Chondrocyte (in vitro differentiated cells): ENCODE measurements around the gene AP5S1. TPM values are rescaled to one million over a fixed set of nuclear protein-coding genes. Genes with fewer than 3 reads are reported as not detected.
"Not testable (repeated sequence)": the region's sequence is repeated elsewhere in the genome, so short reads cannot be mapped to it uniquely, and the experiment has no call there.

Experiments
- DNase-seq: peaks from one replicate; pipeline ENCODE4 v3.0.0; 2021; ENCODE audit warnings: mixed read lengths, low spot score
- H3K27ac Mint-ChIP-seq: one replicate; pipeline ENCODE4 v1.8.0; 2021; ENCODE audit warnings: mild to moderate bottlenecking, moderate library complexity, mixed read lengths; ENCODE audit not compliant: unreplicated experiment
- H3K27me3 Mint-ChIP-seq: 2 replicates; pipeline ENCODE4 v1.8.0; 2021; ENCODE audit warnings: low read depth, mixed read lengths
- H3K36me3 Mint-ChIP-seq: 2 replicates; pipeline ENCODE4 v1.8.0; 2021; ENCODE audit warnings: low read depth, mixed read lengths
- H3K4me1 Mint-ChIP-seq: 2 replicates; pipeline ENCODE4 v1.8.0; 2021; ENCODE audit warnings: low read depth, mild to moderate bottlenecking, mixed read lengths
- H3K4me3 Mint-ChIP-seq: one replicate; pipeline ENCODE4 v1.8.0; 2021; ENCODE audit warnings: mild to moderate bottlenecking, moderate library complexity, mixed read lengths; ENCODE audit not compliant: unreplicated experiment
- H3K9me3 Mint-ChIP-seq: 2 replicates; pipeline ENCODE4 v1.8.0; 2021; ENCODE audit warnings: low read depth, mixed read lengths
- total RNA-seq: library from RNA; stranded (reverse); gene quantifications from 3 replicates; pipeline ENCODE4 v1.2.1, GENCODE V29; 2021
- TF ChIP-seq, protein P1 (sequence below): fragments of 200-600 bp; sonication (generic); IDR thresholded peaks from 2 replicates; pipeline ENCODE4 v1.5.0; 2021; ENCODE audit warnings: antibody characterized with exemption, mild to moderate bottlenecking, moderate library complexity

AP5S1 gene
- total RNA-seq, 1 donor from 2014 or later: 17.9 TPM

DNA sequence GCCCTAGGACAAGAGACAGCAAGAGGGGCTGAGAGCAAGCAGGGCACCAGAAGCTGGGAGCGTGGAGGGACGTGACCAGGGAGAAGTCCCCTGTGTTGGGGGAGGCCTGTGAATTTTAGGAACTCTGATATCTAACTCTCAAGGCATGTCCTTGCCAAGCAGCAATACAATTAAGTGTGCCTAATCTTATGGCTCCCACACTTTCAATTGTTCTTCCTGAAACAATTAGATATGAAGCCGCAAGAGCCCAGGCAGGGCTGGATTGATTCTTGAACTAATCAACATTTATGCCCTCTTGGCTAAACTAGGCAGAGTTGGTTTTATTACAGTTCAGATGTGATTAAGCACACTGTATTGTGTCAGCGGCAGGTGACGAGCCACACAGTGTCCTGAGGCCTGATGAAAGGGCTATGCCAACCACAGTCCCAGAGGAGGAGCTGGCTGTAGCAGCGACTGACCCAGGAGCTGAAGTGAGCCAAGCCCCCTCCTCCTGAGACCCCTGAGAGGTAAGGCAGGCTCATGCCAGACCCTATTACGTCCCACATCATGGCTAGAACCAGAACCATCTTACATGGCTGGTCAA, 22.1 kb downstream of the AP5S1 start:
- Mint-ChIP-seq H3K27ac (no peak overlapping the region), H3K9me3 (no peaks in the 10 kb centered on the region), H3K36me3 (peaks cover 3% of the 10 kb centered on the region), H3K4me1 (peaks cover 9% of the 10 kb centered on the region), H3K27me3 (no peaks in the 10 kb centered on the region), H3K4me3 (no peak overlapping the region)
- DNase-seq: no peak
- TF ChIP-seq, protein P1, sequence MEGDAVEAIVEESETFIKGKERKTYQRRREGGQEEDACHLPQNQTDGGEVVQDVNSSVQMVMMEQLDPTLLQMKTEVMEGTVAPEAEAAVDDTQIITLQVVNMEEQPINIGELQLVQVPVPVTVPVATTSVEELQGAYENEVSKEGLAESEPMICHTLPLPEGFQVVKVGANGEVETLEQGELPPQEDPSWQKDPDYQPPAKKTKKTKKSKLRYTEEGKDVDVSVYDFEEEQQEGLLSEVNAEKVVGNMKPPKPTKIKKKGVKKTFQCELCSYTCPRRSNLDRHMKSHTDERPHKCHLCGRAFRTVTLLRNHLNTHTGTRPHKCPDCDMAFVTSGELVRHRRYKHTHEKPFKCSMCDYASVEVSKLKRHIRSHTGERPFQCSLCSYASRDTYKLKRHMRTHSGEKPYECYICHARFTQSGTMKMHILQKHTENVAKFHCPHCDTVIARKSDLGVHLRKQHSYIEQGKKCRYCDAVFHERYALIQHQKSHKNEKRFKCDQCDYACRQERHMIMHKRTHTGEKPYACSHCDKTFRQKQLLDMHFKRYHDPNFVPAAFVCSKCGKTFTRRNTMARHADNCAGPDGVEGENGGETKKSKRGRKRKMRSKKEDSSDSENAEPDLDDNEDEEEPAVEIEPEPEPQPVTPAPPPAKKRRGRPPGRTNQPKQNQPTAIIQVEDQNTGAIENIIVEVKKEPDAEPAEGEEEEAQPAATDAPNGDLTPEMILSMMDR: no peak

DNA sequence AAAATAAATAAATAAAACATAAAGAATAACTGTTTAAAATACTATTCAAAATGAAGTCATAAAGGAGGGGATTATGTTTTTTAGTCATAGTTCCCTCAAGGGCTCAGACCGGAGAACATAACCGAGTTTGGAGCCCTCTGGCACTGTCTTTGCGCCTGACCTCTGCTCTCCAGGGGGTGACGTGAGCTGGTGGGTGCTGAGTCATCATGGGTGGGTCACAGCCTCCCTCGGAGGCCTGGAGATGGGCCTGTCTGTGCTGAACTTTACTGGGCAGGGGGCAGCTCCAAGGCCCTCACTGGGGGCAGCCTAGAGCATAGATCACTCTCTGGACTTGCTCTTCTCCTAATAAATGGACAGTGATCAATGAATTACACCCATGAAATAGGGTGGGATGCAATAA, 23.1 kb downstream of the AP5S1 start:
- Mint-ChIP-seq H3K4me3 (no peak overlapping the region), H3K27me3 (no peaks in the 10 kb centered on the region), H3K36me3 (peaks cover 3% of the 10 kb centered on the region), H3K9me3 (no peaks in the 10 kb centered on the region), H3K27ac (no peak overlapping the region), H3K4me1 (peaks cover 18% of the 10 kb centered on the region)
- TF ChIP-seq, protein P1: no peak
- DNase-seq: no peak

DNA sequence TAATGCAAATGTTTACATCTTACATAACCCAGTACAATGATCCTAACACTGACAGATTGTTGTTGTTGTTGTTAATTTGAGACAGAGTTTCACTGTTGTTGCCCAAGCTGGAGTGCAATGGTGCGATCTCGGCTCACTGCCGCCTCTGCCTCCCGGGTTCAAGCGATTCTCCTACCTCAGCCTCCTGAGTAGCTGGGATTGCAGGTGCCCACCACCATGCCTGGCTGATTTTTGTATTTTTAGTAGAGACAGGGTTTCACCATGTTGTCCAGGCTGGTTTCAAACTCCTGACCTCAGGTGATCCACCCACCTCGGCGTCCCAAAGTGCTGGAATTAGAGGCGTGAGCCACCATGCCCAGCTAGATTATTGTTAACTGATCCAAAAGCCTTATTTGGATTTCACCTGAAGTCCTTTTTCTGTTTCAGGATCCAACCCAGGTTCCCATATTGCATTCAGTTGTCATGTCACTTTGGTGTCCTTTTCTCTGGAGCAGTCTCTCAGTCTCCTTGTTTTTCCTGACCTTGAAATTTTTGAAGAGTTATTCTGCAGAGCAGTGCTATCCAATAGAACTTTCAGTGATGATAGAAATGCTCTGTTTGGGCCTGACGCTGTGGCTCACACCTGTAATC, 23.8 kb downstream of the AP5S1 start:
- not testable (repeated sequence) for H3K9me3 Mint-ChIP-seq, DNase-seq, H3K27me3 Mint-ChIP-seq, H3K4me3 Mint-ChIP-seq, H3K36me3 Mint-ChIP-seq, H3K27ac Mint-ChIP-seq
- peaks cover 24% of the 10 kb centered on the region for H3K4me1 Mint-ChIP-seq

DNA sequence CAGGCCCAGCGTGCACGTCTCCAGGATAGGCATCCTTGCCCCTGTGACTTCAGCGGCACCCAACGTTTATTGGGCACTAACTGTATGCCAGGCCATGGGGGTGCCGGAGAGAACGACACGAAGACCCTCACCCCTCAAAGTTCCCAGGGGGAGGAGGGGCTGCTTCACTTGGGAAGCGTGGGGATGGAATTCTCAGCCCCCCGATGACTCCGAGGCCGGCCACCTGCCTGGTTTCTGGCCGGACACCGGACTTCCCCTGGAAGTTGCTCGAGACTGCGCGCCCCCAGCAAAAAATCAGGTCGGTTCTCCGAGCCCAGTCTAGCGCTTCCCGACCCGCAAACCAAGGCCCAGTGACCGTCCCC, 26.0 kb downstream of the AP5S1 start:
- Mint-ChIP-seq H3K27me3 (no peaks in the 10 kb centered on the region), H3K9me3 (no peaks in the 10 kb centered on the region), H3K36me3 (peaks cover 2% of the 10 kb centered on the region), H3K4me1 (peaks cover 24% of the 10 kb centered on the region), H3K4me3 (peak overlapping the region; percentile 79), H3K27ac (peak overlapping the region; percentile 49)
- TF ChIP-seq, protein P1: no peak
- DNase-seq: no peak

DNA sequence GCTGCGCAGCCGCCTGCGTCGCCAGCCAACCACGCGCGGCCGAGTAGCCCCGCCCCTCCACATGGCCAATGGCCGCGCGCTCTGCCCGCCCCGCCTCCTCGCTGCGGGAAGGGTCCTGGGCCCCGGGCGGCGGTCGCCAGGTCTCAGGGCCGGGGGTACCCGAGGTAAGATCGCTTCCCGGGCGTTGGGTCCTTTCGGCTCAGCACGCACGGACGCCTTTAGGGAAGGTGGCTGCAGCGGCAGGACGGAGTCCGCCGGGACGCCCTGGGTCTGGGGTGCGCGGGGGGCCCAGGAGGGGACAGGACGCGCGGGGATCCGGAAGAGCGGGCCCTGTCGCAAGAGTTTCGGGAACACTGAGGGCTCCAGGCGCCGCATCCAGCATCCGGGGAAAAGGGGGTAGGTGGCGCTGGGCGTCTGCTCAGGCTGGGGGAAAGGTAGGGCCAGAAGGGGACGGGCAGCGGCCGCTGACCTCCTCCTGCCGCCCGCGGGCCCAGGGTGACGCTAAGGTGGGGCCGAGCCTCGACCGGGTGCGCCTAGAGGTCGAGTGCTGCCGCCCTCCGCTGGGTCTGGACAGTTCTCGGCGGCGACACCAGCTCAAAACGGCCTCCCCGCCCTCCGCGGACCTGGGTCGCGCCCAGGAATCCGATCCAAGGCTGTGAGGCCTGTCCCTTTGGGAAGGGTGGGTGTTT, 26.5 kb downstream of the AP5S1 start, which contains the start of gene MAVS:
TSS of gene MAVS (plus strand) at position 95 of the 689 bp plus-strand sequence. CDS start 7,791 bp downstream, outside the sequence.
- no peak for DNase-seq
- H3K4me1 Mint-ChIP-seq: peaks cover 24% of the 10 kb centered on the region
- H3K9me3 Mint-ChIP-seq: no peaks in the 10 kb centered on the region
- TF ChIP-seq, protein P1: peak; percentile 21
- H3K27me3 Mint-ChIP-seq: no peaks in the 10 kb centered on the region
- H3K36me3 Mint-ChIP-seq: peaks cover 2% of the 10 kb centered on the region
- H3K27ac Mint-ChIP-seq: peak within 1 kb of the TSS; percentile 85
- H3K4me3 Mint-ChIP-seq: peak within 1 kb of the TSS; percentile 79
